WTC11 (cell line): Measurements from ENCODE around the gene TBCCD1. TPM values are rescaled to one million over a fixed set of nuclear protein-coding genes. Genes with fewer than 3 reads are reported as not detected.

ENCODE experiments used
- ATAC-seq: fragments of 200-7000 bp; cut with Tn5 transposase; 2 replicates; pipeline ENCODE4 v1.10.0; 2021; ENCODE audit warnings: mild to moderate bottlenecking, moderate library complexity
- CTCF ChIA-PET: fragments of 300-600 bp; sonication (Branson Sonifier 250); formaldehyde crosslinking; loops from one replicate; lab custom pipeline; 2021; ENCODE audit warnings: antibody characterized with exemption; lab: Charles Lee
- POLR2A ChIA-PET: fragments of 350-600 bp; sonication (Branson Sonifier 250); formaldehyde crosslinking; loops from one replicate; lab custom pipeline; 2021; ENCODE audit warnings: antibody characterized with exemption; lab: Charles Lee
- DNase-seq: peaks from one replicate; pipeline ENCODE4 v3.0.0; 2021; ENCODE audit warnings: low spot score
- H3K27ac Mint-ChIP-seq: 2 replicates; pipeline ENCODE4 v1.8.0; 2021; ENCODE audit warnings: mixed read lengths
- H3K27me3 Mint-ChIP-seq: 2 replicates; pipeline ENCODE4 v1.8.0; 2021; ENCODE audit warnings: low read depth, mild to moderate bottlenecking, moderate library complexity, mixed read lengths
- H3K36me3 Mint-ChIP-seq: 2 replicates; pipeline ENCODE4 v1.8.0; 2021; ENCODE audit warnings: mixed read lengths
- H3K4me1 Mint-ChIP-seq: 2 replicates; pipeline ENCODE4 v1.8.0; 2022; ENCODE audit warnings: mixed read lengths
- H3K4me3 Mint-ChIP-seq: 2 replicates; pipeline ENCODE4 v1.8.0; 2021; ENCODE audit warnings: mild to moderate bottlenecking, moderate library complexity, mixed read lengths
- H3K9me3 Mint-ChIP-seq: 2 replicates; pipeline ENCODE4 v1.8.0; 2021; ENCODE audit warnings: mixed read lengths
- AFF4 ChIP-seq: sonication (generic); formaldehyde crosslinking; IDR thresholded peaks from 2 replicates; pipeline ENCODE4 v1.8.1; 2023; ENCODE audit warnings: mild to moderate bottlenecking, missing genetic modification reagents, borderline replicate concordance
- ATF3 ChIP-seq: sonication (generic); formaldehyde crosslinking; conservative IDR thresholded peaks from 2 replicates; pipeline ENCODE4 v1.8.1; 2022; ENCODE audit warnings: mild to moderate bottlenecking, missing genetic modification reagents
- E2F5 ChIP-seq: sonication (generic); formaldehyde crosslinking; IDR thresholded peaks from 2 replicates; pipeline ENCODE4 v1.8.1; 2022; ENCODE audit warnings: mild to moderate bottlenecking, moderate library complexity, missing genetic modification reagents
- ETV6 ChIP-seq: sonication (generic); formaldehyde crosslinking; IDR thresholded peaks from 2 replicates; pipeline ENCODE4 v1.8.1; 2022; ENCODE audit warnings: mild to moderate bottlenecking, missing genetic modification reagents
- JUN ChIP-seq: sonication (generic); formaldehyde crosslinking; IDR thresholded peaks from 2 replicates; pipeline ENCODE4 v1.8.0; 2023; ENCODE audit warnings: mild to moderate bottlenecking, missing genetic modification reagents
- NFATC4 ChIP-seq: fragments of 250-450 bp; sonication (Bioruptor Pico); IDR thresholded peaks from 2 replicates; pipeline ENCODE4 v1.9.0; 2021; ENCODE audit warnings: mild to moderate bottlenecking
- NFE2L1 ChIP-seq: sonication (generic); formaldehyde crosslinking; IDR thresholded peaks from 2 replicates; pipeline ENCODE4 v1.8.1; 2023; ENCODE audit warnings: missing genetic modification reagents
- OVOL2 ChIP-seq: fragments of 250-450 bp; sonication (Bioruptor Pico); IDR thresholded peaks from 2 replicates; pipeline ENCODE4 v1.9.0; 2021; ENCODE audit warnings: mild to moderate bottlenecking, borderline replicate concordance
- RELA ChIP-seq: sonication (generic); formaldehyde crosslinking; IDR thresholded peaks from 2 replicates; pipeline ENCODE4 v1.8.1; 2022; ENCODE audit warnings: missing genetic modification reagents, mild to moderate bottlenecking, borderline replicate concordance
- ZNF121 ChIP-seq: sonication (generic); formaldehyde crosslinking; IDR thresholded peaks from 2 replicates; pipeline ENCODE4 v1.8.0; 2023; ENCODE audit warnings: missing genetic modification reagents
- ZNF396 ChIP-seq: fragments of 250-450 bp; sonication (Bioruptor Pico); IDR thresholded peaks from 2 replicates; pipeline ENCODE4 v1.8.0; 2021; ENCODE audit warnings: mild to moderate bottlenecking, moderate library complexity, borderline replicate concordance
- ZNF671 ChIP-seq: fragments of 250-450 bp; sonication (Bioruptor Pico); IDR thresholded peaks from 2 replicates; pipeline ENCODE4 v1.8.0; 2021; ENCODE audit warnings: mild to moderate bottlenecking
- total RNA-seq: library from RNA; stranded (reverse); gene quantifications from 3 replicates; pipeline ENCODE4 v1.2.3, GENCODE V29; 2021
- TF ChIP-seq, protein P1 (sequence below): sonication (generic); formaldehyde crosslinking; conservative IDR thresholded peaks from 2 replicates; pipeline ENCODE4 v1.8.1; 2023; ENCODE audit warnings: mild to moderate bottlenecking, low read depth, missing genetic modification reagents, moderate library complexity
- TF ChIP-seq, protein P2 (sequence below): fragments of 250-450 bp; sonication (Bioruptor Pico); conservative IDR thresholded peaks from 2 replicates; pipeline ENCODE4 v1.9.0; 2021; ENCODE audit warnings: mild to moderate bottlenecking
- TF ChIP-seq, protein P3 (sequence below): sonication (generic); formaldehyde crosslinking; IDR thresholded peaks from 2 replicates; pipeline ENCODE4 v1.8.0; 2023; ENCODE audit warnings: missing genetic modification reagents, mild to moderate bottlenecking, borderline replicate concordance
- TF ChIP-seq, protein P4 (sequence below): fragments of 250-450 bp; sonication (Bioruptor Pico); IDR thresholded peaks from 2 replicates; pipeline ENCODE4 v2.1.2; 2022; ENCODE audit warnings: mild to moderate bottlenecking, moderate library complexity

Gene TBCCD1
- total RNA-seq, 1 experiment from 2014 or later: 10.6 TPM

DNA sequence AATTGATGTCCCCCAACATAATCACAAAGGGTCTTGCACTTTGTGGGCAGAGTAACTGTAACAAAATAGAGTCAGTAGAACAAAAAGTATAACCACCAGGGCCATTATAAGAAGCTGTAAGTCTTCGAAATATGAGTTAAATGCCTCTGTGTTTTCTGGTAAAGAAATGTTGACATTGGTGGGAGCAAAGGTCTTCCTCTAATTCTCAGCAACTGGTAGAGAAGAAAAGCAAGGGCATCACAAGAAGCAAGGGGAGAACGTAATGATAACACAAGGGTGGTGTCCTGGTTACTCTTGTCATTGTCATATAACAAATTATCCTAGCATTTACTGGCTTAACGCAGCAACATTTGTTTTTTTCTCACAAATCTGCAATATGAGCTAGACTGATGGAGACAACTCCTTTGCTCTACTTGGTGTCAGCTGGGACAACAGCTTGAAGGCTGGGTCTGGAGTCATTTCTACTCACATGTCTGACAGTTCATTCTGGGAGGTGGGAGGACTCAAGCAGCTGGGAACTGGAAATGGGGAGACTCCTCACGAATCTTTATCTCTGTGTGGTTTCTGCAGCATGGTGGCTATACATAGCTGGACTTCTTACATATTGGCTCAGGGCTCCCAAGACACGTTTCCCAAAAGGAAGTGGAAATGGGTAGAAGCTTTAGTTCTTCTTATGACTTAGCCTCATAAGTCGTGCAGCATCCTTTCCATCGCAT lies 23.6 kb upstream of the TBCCD1 start:
- no peak for DNase-seq
- no peak overlapping the region for H3K27ac Mint-ChIP-seq
- POLR2A ChIA-PET: no interaction called here
- H3K27me3 Mint-ChIP-seq: no peaks in the 10 kb centered on the region
- ATAC-seq: no peak
- TF ChIP-seq JUN (no peak), AFF4 (CRISPR knock-in tag) (no peak), ZNF121 (no peak), OVOL2 (CRISPR knock-in tag) (no peak), NFATC4 (CRISPR knock-in tag) (no peak), ZNF396 (CRISPR knock-in tag) (no peak), ATF3 (CRISPR knock-in tag) (no peak), ZNF671 (CRISPR knock-in tag) (no peak), E2F5 (no peak), ETV6 (CRISPR knock-in tag) (no peak)
- TF ChIP-seq, protein P1, sequence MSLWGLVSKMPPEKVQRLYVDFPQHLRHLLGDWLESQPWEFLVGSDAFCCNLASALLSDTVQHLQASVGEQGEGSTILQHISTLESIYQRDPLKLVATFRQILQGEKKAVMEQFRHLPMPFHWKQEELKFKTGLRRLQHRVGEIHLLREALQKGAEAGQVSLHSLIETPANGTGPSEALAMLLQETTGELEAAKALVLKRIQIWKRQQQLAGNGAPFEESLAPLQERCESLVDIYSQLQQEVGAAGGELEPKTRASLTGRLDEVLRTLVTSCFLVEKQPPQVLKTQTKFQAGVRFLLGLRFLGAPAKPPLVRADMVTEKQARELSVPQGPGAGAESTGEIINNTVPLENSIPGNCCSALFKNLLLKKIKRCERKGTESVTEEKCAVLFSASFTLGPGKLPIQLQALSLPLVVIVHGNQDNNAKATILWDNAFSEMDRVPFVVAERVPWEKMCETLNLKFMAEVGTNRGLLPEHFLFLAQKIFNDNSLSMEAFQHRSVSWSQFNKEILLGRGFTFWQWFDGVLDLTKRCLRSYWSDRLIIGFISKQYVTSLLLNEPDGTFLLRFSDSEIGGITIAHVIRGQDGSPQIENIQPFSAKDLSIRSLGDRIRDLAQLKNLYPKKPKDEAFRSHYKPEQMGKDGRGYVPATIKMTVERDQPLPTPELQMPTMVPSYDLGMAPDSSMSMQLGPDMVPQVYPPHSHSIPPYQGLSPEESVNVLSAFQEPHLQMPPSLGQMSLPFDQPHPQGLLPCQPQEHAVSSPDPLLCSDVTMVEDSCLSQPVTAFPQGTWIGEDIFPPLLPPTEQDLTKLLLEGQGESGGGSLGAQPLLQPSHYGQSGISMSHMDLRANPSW (CRISPR knock-in tag): no peak
- TF ChIP-seq, protein P2, sequence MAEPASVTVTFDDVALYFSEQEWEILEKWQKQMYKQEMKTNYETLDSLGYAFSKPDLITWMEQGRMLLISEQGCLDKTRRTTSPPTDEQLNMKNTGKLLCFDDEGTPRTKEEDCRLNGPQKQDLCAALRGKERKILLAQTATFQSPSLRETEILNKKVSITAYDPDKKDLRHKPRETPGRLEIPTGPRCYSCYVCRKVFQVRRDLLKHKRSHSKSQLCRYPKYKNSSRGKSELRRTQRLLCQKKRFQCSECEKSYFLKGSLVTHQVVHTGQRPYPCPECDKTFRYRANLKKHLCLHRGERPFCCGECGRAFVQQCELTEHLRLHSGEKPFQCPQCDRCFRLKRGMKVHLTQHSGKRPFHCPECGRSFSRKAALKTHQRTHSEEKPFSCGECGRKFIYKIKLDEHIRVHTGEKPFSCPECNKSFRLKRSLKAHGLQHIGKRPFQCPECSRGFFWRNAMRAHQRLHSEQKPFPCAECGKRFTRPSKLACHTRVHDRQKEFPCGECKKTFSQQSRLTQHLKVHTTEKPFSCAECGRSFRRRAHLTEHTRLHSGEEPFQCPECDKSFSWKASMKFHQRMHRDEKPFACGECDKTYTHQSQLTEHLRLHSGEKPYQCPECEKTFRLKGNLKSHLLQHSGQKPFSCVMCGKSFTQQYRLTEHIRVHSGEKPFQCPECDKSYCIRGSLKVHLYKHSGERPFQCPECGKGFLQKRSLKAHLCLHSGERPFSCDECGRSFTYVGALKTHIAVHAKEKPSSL (CRISPR knock-in tag): no peak
- TF ChIP-seq, all 79 proteins: peak for 0
- H3K36me3 Mint-ChIP-seq: peaks cover 4% of the 10 kb centered on the region
- no peaks in the 10 kb centered on the region for H3K9me3 Mint-ChIP-seq
- no peak overlapping the region for H3K4me3 Mint-ChIP-seq
- no peaks in the 10 kb centered on the region for H3K4me1 Mint-ChIP-seq
- CTCF ChIA-PET: interaction anchor here (0.8 to 1.9 kb wide), 5 partner anchors 12 to 549 kb away, joined by 3 to 21 read pairs (median 3); partner anchors contain the start of gene RPL39L

DNA sequence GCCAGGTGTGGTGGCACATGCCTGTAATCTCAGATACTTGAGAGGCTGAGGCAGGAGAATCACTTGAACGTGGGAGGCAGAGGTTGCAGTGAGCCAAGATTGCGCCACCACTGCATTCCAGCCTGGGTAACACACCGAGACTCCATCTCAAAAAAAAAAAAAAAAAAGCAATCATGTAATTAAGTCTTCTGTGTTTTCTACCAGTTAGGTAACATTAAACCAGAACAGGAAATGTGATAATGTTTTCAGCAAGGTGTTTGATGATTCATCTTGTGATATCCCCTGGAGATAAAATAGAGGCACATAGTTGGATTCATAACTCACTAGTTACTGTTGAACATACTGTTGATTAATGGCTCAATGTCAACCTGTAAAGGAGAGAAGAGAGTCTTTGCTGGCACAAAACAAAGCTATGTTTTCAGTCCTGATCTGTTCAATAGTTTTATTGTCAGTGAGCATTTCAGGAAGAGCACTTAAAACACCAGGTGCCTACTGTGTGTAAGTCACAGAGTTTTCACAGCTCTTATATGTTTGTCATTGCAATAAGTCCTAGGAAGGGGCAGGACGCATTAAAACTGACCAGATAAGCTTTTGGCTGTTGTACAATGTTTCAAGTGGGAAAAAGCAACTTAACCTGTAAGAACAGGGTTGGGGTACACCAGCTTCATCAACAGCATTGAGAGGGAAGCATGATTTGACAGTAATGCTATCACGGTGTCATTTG lies 22.9 kb upstream of the TBCCD1 start:
- H3K9me3 Mint-ChIP-seq: no peaks in the 10 kb centered on the region
- peaks cover 10% of the 10 kb centered on the region for H3K36me3 Mint-ChIP-seq
- ATAC-seq (no peak), DNase-seq (no peak)
- POLR2A ChIA-PET: interaction anchor here (0.7 to 1.1 kb wide), 2 partner anchors 27 to 194 kb away, joined by 4 read pairs; no protein-coding TSS in a partner anchor
- no peaks in the 10 kb centered on the region for H3K4me1 Mint-ChIP-seq
- H3K27ac Mint-ChIP-seq: no peak overlapping the region
- no peak overlapping the region for H3K4me3 Mint-ChIP-seq
- CTCF ChIA-PET: interaction anchor here (0.6 to 1.9 kb wide), 17 partner anchors 13 to 575 kb away, joined by 3 to 21 read pairs (median 3); partner anchors contain the start of genes DNAJB11 and RFC4
- H3K27me3 Mint-ChIP-seq: no peaks in the 10 kb centered on the region
- TF ChIP-seq NFATC4 (CRISPR knock-in tag): no peak
- TF ChIP-seq, protein P3, sequence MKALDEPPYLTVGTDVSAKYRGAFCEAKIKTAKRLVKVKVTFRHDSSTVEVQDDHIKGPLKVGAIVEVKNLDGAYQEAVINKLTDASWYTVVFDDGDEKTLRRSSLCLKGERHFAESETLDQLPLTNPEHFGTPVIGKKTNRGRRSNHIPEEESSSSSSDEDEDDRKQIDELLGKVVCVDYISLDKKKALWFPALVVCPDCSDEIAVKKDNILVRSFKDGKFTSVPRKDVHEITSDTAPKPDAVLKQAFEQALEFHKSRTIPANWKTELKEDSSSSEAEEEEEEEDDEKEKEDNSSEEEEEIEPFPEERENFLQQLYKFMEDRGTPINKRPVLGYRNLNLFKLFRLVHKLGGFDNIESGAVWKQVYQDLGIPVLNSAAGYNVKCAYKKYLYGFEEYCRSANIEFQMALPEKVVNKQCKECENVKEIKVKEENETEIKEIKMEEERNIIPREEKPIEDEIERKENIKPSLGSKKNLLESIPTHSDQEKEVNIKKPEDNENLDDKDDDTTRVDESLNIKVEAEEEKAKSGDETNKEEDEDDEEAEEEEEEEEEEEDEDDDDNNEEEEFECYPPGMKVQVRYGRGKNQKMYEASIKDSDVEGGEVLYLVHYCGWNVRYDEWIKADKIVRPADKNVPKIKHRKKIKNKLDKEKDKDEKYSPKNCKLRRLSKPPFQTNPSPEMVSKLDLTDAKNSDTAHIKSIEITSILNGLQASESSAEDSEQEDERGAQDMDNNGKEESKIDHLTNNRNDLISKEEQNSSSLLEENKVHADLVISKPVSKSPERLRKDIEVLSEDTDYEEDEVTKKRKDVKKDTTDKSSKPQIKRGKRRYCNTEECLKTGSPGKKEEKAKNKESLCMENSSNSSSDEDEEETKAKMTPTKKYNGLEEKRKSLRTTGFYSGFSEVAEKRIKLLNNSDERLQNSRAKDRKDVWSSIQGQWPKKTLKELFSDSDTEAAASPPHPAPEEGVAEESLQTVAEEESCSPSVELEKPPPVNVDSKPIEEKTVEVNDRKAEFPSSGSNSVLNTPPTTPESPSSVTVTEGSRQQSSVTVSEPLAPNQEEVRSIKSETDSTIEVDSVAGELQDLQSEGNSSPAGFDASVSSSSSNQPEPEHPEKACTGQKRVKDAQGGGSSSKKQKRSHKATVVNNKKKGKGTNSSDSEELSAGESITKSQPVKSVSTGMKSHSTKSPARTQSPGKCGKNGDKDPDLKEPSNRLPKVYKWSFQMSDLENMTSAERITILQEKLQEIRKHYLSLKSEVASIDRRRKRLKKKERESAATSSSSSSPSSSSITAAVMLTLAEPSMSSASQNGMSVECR: no peak
- TF ChIP-seq, protein P4, sequence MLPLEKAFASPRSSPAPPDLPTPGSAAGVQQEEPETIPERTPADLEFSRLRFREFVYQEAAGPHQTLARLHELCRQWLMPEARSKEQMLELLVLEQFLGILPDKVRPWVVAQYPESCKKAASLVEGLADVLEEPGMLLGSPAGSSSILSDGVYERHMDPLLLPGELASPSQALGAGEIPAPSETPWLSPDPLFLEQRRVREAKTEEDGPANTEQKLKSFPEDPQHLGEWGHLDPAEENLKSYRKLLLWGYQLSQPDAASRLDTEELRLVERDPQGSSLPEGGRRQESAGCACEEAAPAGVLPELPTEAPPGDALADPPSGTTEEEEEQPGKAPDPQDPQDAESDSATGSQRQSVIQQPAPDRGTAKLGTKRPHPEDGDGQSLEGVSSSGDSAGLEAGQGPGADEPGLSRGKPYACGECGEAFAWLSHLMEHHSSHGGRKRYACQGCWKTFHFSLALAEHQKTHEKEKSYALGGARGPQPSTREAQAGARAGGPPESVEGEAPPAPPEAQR (CRISPR knock-in tag): no peak
- TF ChIP-seq RELA (CRISPR knock-in tag): no peak
- TF ChIP-seq NFE2L1 (CRISPR knock-in tag): no peak
